ACHN (cell line): ENCODE results near the gene PTGR2.
"Not testable (repeated sequence)": the region's sequence is repeated elsewhere in the genome, so short reads cannot be mapped to it uniquely, and the experiment has no call there.

Experiments used
- DNase-seq: peaks from one replicate; pipeline ENCODE4 v3.0.0-alpha.2; 2015
- in situ Hi-C: cut with HindIII; loops from 2 replicates; pipeline ENCODE4 v1.10.0; 2017; ENCODE audit warnings: low sequenced_read_pairs, low pct_ligation_motif_present, low pct_unique_long_range_greater_than_20kb

Gene PTGR2

GRCh38 chr14:73873660-73874059 is 22.0 kb downstream of the PTGR2 start:
- in situ Hi-C loops = no loop called here
- DNase-seq = no peak

GRCh38 chr14:73877790-73878189 is 26.2 kb downstream of the PTGR2 start:
- in situ Hi-C loops = no loop called here
- no peak for DNase-seq

- DNase-seq = no peak
- in situ Hi-C loops = no loop called here
These were observed 26.8 kb downstream of the PTGR2 start for GRCh38 chr14:73878436-73878835.

- in situ Hi-C loops = no loop called here
- no peak for DNase-seq
These were observed 27.4 kb downstream of the PTGR2 start for GRCh38 chr14:73879027-73879426.

- in situ Hi-C loops = no loop called here
- no peak for DNase-seq
These were observed 33.0 kb downstream of the PTGR2 start for GRCh38 chr14:73884438-73885190.

- in situ Hi-C loops = no loop called here
These were observed 35.1 kb downstream of the PTGR2 start, which contains the start of gene ZNF410 for GRCh38 chr14:73886449-73887317. TSS of gene ZNF410 (plus strand) at chr14:73886859. CDS start at chr14:73892176, 5,317 bp downstream.

GRCh38 chr14:73887318-73887616 is 35.6 kb downstream of the PTGR2 start:
- DNase-seq = no peak
- in situ Hi-C loops = no loop called here

More at GRCh38 chr14:73886449-73887317, 35.1 kb downstream of the PTGR2 start, which contains the start of gene ZNF410:
- DNase-seq = peak; percentile 94

- in situ Hi-C loops = no loop called here
- peak; percentile 4 for DNase-seq
These were observed 36.2 kb downstream of the PTGR2 start for GRCh38 chr14:73887694-73888459.

- no peak for DNase-seq
- in situ Hi-C loops = no loop called here
These were observed 36.8 kb downstream of the PTGR2 start for GRCh38 chr14:73888460-73888725.

- in situ Hi-C loops = no loop called here
- no peak for DNase-seq
These were observed 37.3 kb downstream of the PTGR2 start for GRCh38 chr14:73888971-73889370.

- in situ Hi-C loops = no loop called here
- no peak for DNase-seq
These were observed 37.7 kb downstream of the PTGR2 start for GRCh38 chr14:73889376-73889775.

GRCh38 chr14:73894180-73894687 is 42.6 kb downstream of the PTGR2 start:
- in situ Hi-C loops, DNase-seq: not testable (repeated sequence)

GRCh38 chr14:73895939-73896338 is 44.3 kb downstream of the PTGR2 start:
- no peak for DNase-seq
- in situ Hi-C loops = no loop called here

GRCh38 chr14:73896521-73896920 is 44.9 kb downstream of the PTGR2 start:
- DNase-seq = no peak
- in situ Hi-C loops = no loop called here

GRCh38 chr14:73903028-73903427 is 51.4 kb downstream of the PTGR2 start:
- no peak for DNase-seq
- in situ Hi-C loops = no loop called here

GRCh38 chr14:73909681-73910080 is 58.0 kb downstream of the PTGR2 start:
- in situ Hi-C loops = no loop called here
- DNase-seq = no peak

GRCh38 chr14:73913256-73913655 is 61.6 kb downstream of the PTGR2 start:
- in situ Hi-C loops = no loop called here
- no peak for DNase-seq

GRCh38 chr14:73916324-73916723 is 64.7 kb downstream of the PTGR2 start:
- no peak for DNase-seq
- in situ Hi-C loops = no loop called here

GRCh38 chr14:73919457-73919856 is 67.8 kb downstream of the PTGR2 start:
- in situ Hi-C loops, DNase-seq: not testable (repeated sequence)
